ENCODE results near the gene MRM2.

GRCh38 chr7:2191016-2191415, 51.0 kb downstream of the MRM2 start:
- TF ChIP-seq, protein P1, sequence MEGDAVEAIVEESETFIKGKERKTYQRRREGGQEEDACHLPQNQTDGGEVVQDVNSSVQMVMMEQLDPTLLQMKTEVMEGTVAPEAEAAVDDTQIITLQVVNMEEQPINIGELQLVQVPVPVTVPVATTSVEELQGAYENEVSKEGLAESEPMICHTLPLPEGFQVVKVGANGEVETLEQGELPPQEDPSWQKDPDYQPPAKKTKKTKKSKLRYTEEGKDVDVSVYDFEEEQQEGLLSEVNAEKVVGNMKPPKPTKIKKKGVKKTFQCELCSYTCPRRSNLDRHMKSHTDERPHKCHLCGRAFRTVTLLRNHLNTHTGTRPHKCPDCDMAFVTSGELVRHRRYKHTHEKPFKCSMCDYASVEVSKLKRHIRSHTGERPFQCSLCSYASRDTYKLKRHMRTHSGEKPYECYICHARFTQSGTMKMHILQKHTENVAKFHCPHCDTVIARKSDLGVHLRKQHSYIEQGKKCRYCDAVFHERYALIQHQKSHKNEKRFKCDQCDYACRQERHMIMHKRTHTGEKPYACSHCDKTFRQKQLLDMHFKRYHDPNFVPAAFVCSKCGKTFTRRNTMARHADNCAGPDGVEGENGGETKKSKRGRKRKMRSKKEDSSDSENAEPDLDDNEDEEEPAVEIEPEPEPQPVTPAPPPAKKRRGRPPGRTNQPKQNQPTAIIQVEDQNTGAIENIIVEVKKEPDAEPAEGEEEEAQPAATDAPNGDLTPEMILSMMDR (IDR thresholded peaks at IDR 0.05; ENCODE audit: insufficient read depth, low read depth, low read length): peak; percentile 12
- no peak for TF ChIP-seq EZH2 (IDR thresholded peaks at IDR 0.05; ENCODE audit: insufficient read depth, low read length)
